Measurements from ENCODE around the gene NRP2. TPM values are rescaled to one million over a fixed set of nuclear protein-coding genes. Genes with fewer than 3 reads are reported as not detected.

Gene NRP2
- total RNA-seq, 1 experiment from 2014 or later: 1.2 TPM

GRCh38 chr2:205660521-205661124, 21.7 kb upstream of the NRP2 start:
- CTCF ChIA-PET: no interaction called here
- H3K4me2 ChIP-seq (ENCODE audit: low read length): no peak overlapping the region
- H3K9me2 ChIP-seq (ENCODE audit: insufficient read depth): no peaks in the 10 kb centered on the region
- no peak overlapping the region for H2AFZ ChIP-seq (ENCODE audit: low read depth, low read length, poor library complexity, severe bottlenecking)
- H3K27me3 ChIP-seq (ENCODE audit: insufficient read depth, low read length): peaks cover 12% of the 10 kb centered on the region
- TF ChIP-seq CEBPB (IDR thresholded peaks at IDR 0.05; ENCODE audit: low read depth): no peak
- TF ChIP-seq FOSL1 (IDR thresholded peaks at IDR 0.05; ENCODE audit: low read depth): no peak
- no peak for TF ChIP-seq MAX (IDR thresholded peaks at IDR 0.05)
- TF ChIP-seq ELF1 (IDR thresholded peaks at IDR 0.05; ENCODE audit: borderline replicate concordance, low read depth): no peak
- no peak for TF ChIP-seq TCF7L2 (IDR thresholded peaks at IDR 0.05; ENCODE audit: borderline replicate concordance, extremely low read depth, insufficient read depth, insufficient read length)
- TF ChIP-seq CBX3 (IDR thresholded peaks at IDR 0.05; ENCODE audit: low read depth): no peak
- TF ChIP-seq SIN3A (IDR thresholded peaks at IDR 0.05; ENCODE audit: low read depth): no peak
- TF ChIP-seq YY1 (IDR thresholded peaks at IDR 0.05; ENCODE audit: extremely low read depth, insufficient replicate concordance, low read depth, low read length): no peak
- TF ChIP-seq CTCF (IDR thresholded peaks at IDR 0.05 in 2 of 3, conservative IDR thresholded peaks at IDR 0.05 in 1 of 3; ENCODE audit: borderline replicate concordance in 1 of 3, insufficient read depth in 1 of 3, low read depth in 2 of 3, low read length in 2 of 3): no peak
- no peak for TF ChIP-seq POLR2AphosphoS5 (IDR thresholded peaks at IDR 0.05; ENCODE audit: low read depth, low read length)
- no peak for TF ChIP-seq ZFX (IDR thresholded peaks at IDR 0.05)
- POLR2A ChIA-PET: no interaction called here
- H3K4me1 ChIP-seq (ENCODE audit: control insufficient read depth in 1 of 2, insufficient read depth in 2 of 2, low read length in 2 of 2): no peaks in the 10 kb centered on the region
- DNase-seq (ENCODE audit: low read depth, low spot score): no peak
- H3K4me3 ChIP-seq (replicated peaks in 1 of 2; ENCODE audit: low read depth in 1 of 2, low read length in 2 of 2): no peak overlapping the region
- H3K79me2 ChIP-seq (ENCODE audit: insufficient read depth, low read length): no peaks in the 10 kb centered on the region
- H3K36me3 ChIP-seq (ENCODE audit: control insufficient read depth in 1 of 2, insufficient read depth in 2 of 2, low read length in 2 of 2): no peaks in the 10 kb centered on the region
- no peak for ATAC-seq
- H3K9me3 ChIP-seq (ENCODE audit: control insufficient read depth in 1 of 2, insufficient read depth in 1 of 2, low read depth in 1 of 2, low read length in 2 of 2): no peaks in the 10 kb centered on the region
- no TSS peak for BruUV-seq (replicated peaks)
- no peaks in the 10 kb centered on the region for H4K20me1 ChIP-seq (ENCODE audit: insufficient read depth)
- intact Hi-C loops (cut with micrococcal nuclease): no loop called here
- RAD21 ChIA-PET (ENCODE audit: low non-redundant PET in 1 of 2, low total read pairs in 2 of 2, uncharacterized antibody in 2 of 2, unreplicated experiment in 2 of 2): no interaction called here
- no peak overlapping the region for H3K9ac ChIP-seq (ENCODE audit: low read length)
- H3K27ac ChIP-seq (ENCODE audit: low read depth, low read length): no peak overlapping the region

Measured in HCT116 (cell line).